CD4-positive, alpha-beta T cell treated with Interleukin-6 at 100 ng/mL for 8 hours (primary cell): ENCODE measurements around the gene PROK1.

ENCODE experiments used
- DNase-seq: peaks from one replicate; pipeline ENCODE4 v3.0.0-alpha.2; 2020; ENCODE audit warnings: mixed read lengths, low spot score

The PROK1 gene

GRCh38 chr1:110465038-110465813 is 14.3 kb downstream of the PROK1 start:
- DNase-seq, result no peak

- DNase-seq, result no peak
These were observed 14.9 kb downstream of the PROK1 start for GRCh38 chr1:110465814-110466380.

DNA sequence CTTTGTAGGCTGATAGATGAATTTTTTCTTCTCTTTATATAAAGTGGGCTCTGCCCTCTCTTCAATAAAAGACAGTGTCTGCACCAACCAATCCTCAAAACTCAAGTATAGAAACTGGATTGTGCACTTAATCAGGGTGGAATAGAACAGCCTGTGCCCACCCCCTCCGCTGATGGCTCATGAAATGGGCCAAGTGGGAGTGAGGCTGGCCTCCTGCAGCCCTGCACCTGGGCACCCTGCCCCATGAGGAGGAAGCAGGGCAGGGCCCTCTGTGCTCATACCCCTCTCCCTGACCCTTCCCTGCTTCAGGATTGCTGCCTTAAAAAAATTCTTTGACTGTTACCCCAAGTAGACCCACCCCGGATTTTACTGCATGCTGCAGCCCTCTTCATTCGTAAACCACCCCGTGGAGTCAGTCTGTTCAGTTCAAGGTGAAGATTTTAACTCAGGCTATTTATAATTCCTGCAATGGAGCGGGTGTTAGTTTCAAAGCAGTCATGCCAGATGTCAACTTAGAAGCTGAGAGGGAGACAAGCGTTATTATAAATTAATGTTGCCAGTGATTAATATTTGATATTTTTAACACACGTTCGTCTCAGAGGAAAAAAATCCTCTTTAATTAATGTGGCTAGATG is 15.8 kb downstream of the PROK1 start:
- no peak for DNase-seq

DNA sequence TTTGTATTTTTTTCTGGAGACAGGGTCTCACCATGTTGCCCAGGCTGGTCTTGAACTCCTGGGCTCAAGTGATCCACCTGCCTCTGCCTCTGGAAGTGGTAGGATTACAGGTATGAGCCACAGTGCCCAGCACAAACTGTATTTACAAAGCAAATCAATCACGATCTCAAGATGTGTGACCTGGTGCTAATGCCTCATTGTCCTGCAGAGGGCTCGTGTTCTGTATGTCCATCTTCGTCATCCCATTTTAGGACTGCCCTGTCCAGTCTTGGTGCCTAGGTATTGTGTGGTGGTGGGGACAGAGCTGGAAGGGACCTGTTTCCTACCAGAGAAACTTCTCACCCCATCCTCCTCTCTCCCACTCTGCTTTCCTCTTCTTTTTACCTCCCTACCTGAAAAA is 20.2 kb downstream of the PROK1 start:
- DNase-seq, result no peak

DNA sequence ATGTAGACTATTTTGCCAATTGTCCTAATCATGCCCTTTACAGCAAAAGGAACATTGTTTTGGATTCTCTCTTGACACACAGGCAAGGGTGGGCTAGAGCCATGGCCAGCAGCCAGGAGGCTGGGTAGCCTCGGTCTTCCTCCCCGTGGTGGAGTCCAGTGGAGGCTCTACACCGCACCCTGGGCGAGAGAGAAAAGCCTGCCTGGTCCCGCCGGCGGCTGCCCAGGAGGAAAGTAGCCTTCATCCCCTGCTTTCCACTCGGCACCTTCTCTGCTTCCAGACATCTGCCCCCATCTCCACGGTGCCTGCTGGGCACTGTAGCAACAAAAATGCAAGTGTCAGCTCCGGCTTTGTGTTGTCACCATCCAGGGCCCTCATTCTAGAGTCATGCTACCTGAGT is 21.6 kb downstream of the PROK1 start:
- DNase-seq, result no peak

DNA sequence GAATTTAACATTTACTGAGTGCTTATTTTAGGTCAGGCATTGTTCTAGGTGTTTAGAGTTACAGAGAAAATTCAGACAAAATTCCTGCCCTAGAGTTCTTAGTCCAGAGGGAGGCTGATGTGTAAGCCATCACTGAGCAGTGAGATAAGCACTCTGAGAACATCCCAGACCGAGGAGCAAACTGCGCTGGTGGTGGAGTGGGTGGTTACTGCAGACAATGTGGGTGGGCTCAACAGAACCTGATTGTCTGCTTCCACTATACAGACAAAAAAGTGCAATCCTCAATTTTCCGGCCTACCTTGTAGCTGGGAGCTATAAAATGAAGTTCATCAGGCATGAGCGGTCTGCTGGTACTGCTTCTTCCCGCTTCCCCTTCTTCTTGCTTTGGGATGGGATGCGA is 23.5 kb downstream of the PROK1 start:
- no peak for DNase-seq

DNA sequence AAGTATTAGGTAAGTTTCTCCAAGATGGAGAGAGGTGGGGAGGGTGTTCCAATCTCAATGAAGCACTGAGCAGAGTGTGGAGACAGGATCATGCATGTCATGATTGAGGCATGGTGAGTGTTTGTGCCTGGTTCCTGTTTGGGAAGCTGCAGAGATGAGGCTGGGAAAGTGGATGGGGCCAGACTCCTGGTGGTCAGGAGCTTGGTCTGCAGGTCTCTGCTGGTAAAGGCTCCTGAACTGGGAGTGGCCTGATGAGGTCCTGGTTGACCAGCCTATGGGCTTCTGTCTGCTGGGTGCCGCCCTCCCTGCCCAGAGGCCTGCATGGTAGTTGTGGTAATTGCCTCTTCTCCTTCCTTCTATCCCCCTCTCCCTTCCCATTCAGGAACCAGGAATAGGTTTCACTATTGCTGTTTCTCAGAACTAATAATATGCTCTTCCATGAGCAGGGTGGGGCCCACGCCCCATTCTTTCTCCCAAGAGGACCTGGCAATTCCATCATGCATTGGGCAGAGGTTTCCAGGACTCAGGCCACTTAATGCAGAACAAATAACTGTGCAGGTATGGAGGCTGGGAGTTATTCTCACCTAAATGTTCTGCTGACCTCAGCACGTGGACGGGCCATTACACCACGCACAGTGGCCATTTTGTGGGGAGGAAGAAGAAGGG is 24.5 kb downstream of the PROK1 start:
- DNase-seq, result no peak

- DNase-seq, result no peak
These were observed 25.2 kb downstream of the PROK1 start for GRCh38 chr1:110476028-110476765.

DNA sequence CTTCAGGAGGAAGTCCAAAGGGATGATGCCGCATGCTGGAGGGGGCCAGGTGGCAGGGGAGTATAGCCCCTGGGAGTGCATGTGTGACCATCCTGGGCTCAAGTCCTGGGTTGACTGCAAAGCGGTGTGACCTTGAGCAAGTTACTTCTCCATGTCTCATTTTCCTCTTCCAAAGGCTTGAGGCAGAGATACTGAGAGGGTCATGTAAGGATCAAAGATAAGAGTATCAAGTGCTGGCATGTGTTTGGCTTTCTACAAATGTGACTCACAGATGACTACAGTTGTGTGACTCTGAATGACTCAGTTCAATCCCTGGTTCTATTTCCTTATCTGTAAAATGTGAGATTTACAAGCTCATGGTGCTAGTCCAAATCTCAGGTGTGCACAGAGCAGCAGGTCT is 26.1 kb downstream of the PROK1 start:
- DNase-seq, result no peak

DNA sequence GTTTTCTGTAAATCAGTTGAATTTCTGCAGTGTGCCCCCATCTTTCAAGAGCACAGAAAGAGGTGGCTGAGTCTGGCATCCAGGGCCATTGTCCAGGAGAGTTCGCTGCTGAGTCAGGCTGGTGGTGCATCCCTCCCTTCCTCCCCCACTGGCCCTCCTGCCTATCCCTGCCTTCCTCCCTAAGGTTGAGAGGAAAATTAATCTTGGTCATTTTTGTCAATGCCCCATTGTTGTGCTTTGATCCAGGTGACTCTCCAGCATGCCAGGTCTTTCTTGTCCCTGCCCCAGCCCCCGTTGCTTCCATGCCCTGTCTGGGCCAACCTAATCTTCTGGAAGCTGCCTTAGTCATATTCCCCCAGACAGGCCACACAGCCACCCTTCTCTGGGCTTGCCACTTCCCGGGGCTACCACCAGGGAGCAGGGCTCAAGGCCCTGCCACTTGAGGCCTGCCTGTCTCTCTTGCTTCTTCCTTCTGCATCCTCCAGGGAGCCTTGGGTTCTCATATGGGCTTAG is 26.6 kb downstream of the PROK1 start:
- no peak for DNase-seq

DNA sequence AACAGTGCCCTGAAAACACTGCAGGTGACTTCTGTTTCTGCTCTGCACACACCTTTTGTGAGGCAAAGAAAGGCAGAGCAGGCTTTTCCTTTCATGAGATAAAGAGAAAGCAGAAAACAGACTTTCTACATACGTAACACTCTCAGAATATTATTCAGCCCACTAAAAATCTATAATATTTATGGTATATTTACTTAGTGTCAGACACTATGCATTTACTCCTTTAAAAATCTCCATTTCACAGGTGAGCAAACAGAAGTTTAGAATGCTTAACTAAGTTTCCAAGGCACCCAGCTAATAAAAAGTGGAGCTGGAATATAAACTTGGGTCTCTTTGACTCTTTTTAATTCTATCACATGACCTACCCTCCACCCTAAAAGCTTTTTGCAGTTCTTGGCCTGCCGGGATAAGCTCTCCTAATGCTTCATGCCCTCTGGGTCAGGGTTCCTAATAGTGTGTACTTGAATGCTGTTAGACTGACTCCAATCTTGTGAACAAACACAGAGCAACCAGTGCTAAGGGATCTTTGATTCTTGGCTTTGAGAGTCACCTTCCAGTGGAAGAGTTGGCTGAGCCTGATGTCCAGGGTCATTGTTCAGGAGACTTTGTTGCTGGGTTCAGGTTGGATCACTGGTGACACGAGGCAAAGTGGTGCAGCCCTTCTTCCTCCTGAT is 27.2 kb downstream of the PROK1 start:
- DNase-seq, result no peak

- DNase-seq, result no peak
These were observed 27.9 kb downstream of the PROK1 start for GRCh38 chr1:110478886-110479285.

GRCh38 chr1:110480356-110481096 is 29.6 kb downstream of the PROK1 start:
- DNase-seq, result no peak

- DNase-seq, result no peak
These were observed 31.1 kb downstream of the PROK1 start for GRCh38 chr1:110481968-110482623.

GRCh38 chr1:110482662-110483307 is 31.8 kb downstream of the PROK1 start:
- DNase-seq, result no peak

DNA sequence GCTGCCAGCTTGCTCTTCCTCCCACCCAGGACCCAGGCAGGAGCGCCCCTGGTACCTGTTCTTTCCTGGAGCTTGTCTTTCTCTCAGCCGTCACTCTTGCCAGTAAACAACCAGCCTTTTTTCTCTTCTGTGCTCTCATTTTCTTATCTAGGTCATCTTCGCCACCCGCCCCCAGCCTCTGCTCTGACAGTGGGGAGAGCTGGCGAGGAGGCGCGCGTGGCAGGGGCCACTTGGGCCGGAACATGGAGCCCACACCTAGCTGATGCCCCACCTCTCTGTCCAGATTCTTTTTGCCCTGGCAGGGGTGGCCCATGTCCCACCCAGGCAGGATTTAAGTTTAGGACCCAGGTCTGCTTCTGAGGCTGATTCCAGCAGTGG is 32.3 kb downstream of the PROK1 start:
- no peak for DNase-seq

DNA sequence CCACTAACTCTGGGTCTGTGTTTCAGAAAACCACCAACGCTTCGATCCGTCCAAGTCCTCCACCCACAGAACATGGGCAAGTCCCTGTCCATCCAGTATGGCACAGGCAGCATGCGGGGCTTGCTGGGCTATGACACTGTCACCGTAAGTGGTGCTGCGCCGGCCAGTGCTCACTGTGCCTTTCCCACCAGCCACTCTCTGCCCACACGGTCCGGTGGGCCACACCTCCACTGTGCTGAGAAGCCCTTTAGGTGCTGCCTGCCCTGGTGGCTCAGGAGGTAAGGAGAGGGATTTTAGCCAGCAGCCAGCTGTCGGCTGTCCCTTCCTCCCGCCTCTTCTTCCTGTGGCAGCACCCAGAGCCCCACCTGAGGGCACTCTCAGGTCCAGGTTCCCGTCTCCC is 33.9 kb downstream of the PROK1 start:
- DNase-seq, result no peak

- no peak for DNase-seq
These were observed 34.8 kb downstream of the PROK1 start for GRCh38 chr1:110485725-110486124.

GRCh38 chr1:110487726-110488125 is 36.8 kb downstream of the PROK1 start:
- no peak for DNase-seq

GRCh38 chr1:110488161-110488560 is 37.2 kb downstream of the PROK1 start:
- no peak for DNase-seq
